Measurements from ENCODE around the gene AP3S2.

DNA sequence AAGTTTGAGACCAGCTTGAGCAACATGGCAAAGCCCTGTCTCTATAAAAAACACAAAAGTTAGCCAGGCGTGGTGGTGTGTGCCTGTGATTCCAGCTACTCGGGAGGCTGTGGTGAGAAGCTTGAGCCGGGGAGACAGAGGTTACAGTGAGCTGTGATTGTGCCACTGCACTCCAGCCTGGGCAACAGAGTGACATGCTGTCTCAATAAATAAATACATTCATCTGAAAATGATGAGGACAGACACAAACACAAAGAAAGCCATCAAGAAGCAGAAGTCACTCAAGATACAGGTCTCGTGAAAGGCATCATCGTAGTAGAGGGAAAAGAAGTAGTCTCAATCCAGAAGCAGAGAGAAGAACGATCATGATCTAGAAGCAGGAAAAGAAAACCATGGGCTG lies 18.1 kb downstream of the AP3S2 start:
- TF ChIP-seq, protein P1, sequence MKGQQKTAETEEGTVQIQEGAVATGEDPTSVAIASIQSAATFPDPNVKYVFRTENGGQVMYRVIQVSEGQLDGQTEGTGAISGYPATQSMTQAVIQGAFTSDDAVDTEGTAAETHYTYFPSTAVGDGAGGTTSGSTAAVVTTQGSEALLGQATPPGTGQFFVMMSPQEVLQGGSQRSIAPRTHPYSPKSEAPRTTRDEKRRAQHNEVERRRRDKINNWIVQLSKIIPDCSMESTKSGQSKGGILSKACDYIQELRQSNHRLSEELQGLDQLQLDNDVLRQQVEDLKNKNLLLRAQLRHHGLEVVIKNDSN (CRISPR knock-in tag; IDR thresholded peaks at IDR 0.05), result no peak
- TF ChIP-seq, protein P2, sequence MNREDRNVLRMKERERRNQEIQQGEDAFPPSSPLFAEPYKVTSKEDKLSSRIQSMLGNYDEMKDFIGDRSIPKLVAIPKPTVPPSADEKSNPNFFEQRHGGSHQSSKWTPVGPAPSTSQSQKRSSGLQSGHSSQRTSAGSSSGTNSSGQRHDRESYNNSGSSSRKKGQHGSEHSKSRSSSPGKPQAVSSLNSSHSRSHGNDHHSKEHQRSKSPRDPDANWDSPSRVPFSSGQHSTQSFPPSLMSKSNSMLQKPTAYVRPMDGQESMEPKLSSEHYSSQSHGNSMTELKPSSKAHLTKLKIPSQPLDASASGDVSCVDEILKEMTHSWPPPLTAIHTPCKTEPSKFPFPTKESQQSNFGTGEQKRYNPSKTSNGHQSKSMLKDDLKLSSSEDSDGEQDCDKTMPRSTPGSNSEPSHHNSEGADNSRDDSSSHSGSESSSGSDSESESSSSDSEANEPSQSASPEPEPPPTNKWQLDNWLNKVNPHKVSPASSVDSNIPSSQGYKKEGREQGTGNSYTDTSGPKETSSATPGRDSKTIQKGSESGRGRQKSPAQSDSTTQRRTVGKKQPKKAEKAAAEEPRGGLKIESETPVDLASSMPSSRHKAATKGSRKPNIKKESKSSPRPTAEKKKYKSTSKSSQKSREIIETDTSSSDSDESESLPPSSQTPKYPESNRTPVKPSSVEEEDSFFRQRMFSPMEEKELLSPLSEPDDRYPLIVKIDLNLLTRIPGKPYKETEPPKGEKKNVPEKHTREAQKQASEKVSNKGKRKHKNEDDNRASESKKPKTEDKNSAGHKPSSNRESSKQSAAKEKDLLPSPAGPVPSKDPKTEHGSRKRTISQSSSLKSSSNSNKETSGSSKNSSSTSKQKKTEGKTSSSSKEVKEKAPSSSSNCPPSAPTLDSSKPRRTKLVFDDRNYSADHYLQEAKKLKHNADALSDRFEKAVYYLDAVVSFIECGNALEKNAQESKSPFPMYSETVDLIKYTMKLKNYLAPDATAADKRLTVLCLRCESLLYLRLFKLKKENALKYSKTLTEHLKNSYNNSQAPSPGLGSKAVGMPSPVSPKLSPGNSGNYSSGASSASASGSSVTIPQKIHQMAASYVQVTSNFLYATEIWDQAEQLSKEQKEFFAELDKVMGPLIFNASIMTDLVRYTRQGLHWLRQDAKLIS (CRISPR knock-in tag; IDR thresholded peaks at IDR 0.05; ENCODE audit: borderline replicate concordance), result no peak
- TF ChIP-seq, protein P3, sequence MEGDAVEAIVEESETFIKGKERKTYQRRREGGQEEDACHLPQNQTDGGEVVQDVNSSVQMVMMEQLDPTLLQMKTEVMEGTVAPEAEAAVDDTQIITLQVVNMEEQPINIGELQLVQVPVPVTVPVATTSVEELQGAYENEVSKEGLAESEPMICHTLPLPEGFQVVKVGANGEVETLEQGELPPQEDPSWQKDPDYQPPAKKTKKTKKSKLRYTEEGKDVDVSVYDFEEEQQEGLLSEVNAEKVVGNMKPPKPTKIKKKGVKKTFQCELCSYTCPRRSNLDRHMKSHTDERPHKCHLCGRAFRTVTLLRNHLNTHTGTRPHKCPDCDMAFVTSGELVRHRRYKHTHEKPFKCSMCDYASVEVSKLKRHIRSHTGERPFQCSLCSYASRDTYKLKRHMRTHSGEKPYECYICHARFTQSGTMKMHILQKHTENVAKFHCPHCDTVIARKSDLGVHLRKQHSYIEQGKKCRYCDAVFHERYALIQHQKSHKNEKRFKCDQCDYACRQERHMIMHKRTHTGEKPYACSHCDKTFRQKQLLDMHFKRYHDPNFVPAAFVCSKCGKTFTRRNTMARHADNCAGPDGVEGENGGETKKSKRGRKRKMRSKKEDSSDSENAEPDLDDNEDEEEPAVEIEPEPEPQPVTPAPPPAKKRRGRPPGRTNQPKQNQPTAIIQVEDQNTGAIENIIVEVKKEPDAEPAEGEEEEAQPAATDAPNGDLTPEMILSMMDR (IDR thresholded peaks at IDR 0.05), result no peak
- no peak for TF ChIP-seq NFATC4 (CRISPR knock-in tag; IDR thresholded peaks at IDR 0.05)
- TF ChIP-seq, protein P4, sequence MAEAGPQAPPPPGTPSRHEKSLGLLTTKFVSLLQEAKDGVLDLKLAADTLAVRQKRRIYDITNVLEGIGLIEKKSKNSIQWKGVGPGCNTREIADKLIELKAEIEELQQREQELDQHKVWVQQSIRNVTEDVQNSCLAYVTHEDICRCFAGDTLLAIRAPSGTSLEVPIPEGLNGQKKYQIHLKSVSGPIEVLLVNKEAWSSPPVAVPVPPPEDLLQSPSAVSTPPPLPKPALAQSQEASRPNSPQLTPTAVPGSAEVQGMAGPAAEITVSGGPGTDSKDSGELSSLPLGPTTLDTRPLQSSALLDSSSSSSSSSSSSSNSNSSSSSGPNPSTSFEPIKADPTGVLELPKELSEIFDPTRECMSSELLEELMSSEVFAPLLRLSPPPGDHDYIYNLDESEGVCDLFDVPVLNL (CRISPR knock-in tag; IDR thresholded peaks at IDR 0.05; ENCODE audit: borderline replicate concordance, low read depth), result no peak
- TF ChIP-seq ZNF671 (CRISPR knock-in tag; IDR thresholded peaks at IDR 0.05), result no peak
- TF ChIP-seq SP1 (CRISPR knock-in tag; conservative IDR thresholded peaks at IDR 0.05), result no peak
- no peak for TF ChIP-seq MYBL2 (CRISPR knock-in tag; IDR thresholded peaks at IDR 0.05)
- TF ChIP-seq, protein P5, sequence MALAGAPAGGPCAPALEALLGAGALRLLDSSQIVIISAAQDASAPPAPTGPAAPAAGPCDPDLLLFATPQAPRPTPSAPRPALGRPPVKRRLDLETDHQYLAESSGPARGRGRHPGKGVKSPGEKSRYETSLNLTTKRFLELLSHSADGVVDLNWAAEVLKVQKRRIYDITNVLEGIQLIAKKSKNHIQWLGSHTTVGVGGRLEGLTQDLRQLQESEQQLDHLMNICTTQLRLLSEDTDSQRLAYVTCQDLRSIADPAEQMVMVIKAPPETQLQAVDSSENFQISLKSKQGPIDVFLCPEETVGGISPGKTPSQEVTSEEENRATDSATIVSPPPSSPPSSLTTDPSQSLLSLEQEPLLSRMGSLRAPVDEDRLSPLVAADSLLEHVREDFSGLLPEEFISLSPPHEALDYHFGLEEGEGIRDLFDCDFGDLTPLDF (CRISPR knock-in tag; IDR thresholded peaks at IDR 0.05), result no peak
- TF ChIP-seq, protein P6, sequence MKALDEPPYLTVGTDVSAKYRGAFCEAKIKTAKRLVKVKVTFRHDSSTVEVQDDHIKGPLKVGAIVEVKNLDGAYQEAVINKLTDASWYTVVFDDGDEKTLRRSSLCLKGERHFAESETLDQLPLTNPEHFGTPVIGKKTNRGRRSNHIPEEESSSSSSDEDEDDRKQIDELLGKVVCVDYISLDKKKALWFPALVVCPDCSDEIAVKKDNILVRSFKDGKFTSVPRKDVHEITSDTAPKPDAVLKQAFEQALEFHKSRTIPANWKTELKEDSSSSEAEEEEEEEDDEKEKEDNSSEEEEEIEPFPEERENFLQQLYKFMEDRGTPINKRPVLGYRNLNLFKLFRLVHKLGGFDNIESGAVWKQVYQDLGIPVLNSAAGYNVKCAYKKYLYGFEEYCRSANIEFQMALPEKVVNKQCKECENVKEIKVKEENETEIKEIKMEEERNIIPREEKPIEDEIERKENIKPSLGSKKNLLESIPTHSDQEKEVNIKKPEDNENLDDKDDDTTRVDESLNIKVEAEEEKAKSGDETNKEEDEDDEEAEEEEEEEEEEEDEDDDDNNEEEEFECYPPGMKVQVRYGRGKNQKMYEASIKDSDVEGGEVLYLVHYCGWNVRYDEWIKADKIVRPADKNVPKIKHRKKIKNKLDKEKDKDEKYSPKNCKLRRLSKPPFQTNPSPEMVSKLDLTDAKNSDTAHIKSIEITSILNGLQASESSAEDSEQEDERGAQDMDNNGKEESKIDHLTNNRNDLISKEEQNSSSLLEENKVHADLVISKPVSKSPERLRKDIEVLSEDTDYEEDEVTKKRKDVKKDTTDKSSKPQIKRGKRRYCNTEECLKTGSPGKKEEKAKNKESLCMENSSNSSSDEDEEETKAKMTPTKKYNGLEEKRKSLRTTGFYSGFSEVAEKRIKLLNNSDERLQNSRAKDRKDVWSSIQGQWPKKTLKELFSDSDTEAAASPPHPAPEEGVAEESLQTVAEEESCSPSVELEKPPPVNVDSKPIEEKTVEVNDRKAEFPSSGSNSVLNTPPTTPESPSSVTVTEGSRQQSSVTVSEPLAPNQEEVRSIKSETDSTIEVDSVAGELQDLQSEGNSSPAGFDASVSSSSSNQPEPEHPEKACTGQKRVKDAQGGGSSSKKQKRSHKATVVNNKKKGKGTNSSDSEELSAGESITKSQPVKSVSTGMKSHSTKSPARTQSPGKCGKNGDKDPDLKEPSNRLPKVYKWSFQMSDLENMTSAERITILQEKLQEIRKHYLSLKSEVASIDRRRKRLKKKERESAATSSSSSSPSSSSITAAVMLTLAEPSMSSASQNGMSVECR (CRISPR knock-in tag; IDR thresholded peaks at IDR 0.05; ENCODE audit: borderline replicate concordance), result no peak
- TF ChIP-seq, protein P7, sequence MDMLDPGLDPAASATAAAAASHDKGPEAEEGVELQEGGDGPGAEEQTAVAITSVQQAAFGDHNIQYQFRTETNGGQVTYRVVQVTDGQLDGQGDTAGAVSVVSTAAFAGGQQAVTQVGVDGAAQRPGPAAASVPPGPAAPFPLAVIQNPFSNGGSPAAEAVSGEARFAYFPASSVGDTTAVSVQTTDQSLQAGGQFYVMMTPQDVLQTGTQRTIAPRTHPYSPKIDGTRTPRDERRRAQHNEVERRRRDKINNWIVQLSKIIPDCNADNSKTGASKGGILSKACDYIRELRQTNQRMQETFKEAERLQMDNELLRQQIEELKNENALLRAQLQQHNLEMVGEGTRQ (CRISPR knock-in tag; IDR thresholded peaks at IDR 0.05), result no peak
- no peak for TF ChIP-seq TCF7 (CRISPR knock-in tag; IDR thresholded peaks at IDR 0.05; ENCODE audit: low read depth)
- no peak for TF ChIP-seq GABPB1 (CRISPR knock-in tag; IDR thresholded peaks at IDR 0.05)
- TF ChIP-seq NFYB (CRISPR knock-in tag; conservative IDR thresholded peaks at IDR 0.05; ENCODE audit: low read depth), result no peak
